SK-N-SH (cell line): Measurements from ENCODE around the gene FCAMR. TPM values are rescaled to one million over a fixed set of nuclear protein-coding genes. Genes with fewer than 3 reads are reported as not detected.

Experiments used
- CTCF ChIA-PET: fragments of 300-600, 350-600 bp; formaldehyde crosslinking; extraction: SDS; loops from one replicate; lab custom pipeline; 2021; lab: Yijun Ruan, JAX
- POLR2A ChIA-PET: fragments of 350-600 bp; sonication (Branson Sonifier 250); formaldehyde crosslinking; extraction: SDS; loops from one replicate; lab custom pipeline; 2020; ENCODE audit warnings: antibody characterized with exemption, inconsistent platforms; lab: Yijun Ruan, JAX
- DNase-seq: peaks from one replicate; pipeline ENCODE4 v3.0.0; 2012
- H2AFZ ChIP-seq: fragments of 200-600 bp; sonication (generic); 2 replicates; pipeline ENCODE4 v1.8.1; 2016; ENCODE audit warnings: antibody characterized with exemption, mild to moderate bottlenecking, low read depth
- H3F3A ChIP-seq: fragments of 200-600 bp; sonication (generic); replicated peaks from 2 replicates; pipeline ENCODE3; 2016; ENCODE audit warnings: antibody characterized with exemption, mild to moderate bottlenecking; ENCODE audit not compliant: insufficient read depth
- H3K27ac ChIP-seq, 2 experiments: fragments of 200-500 bp in 1 of 2; fragments of 200-600 bp in 1 of 2; sonication (Bioruptor generic) in 1 of 2; sonication (generic), shearing (Covaris generic) in 1 of 2; 2 replicates each; pipeline versions ENCODE4 v1.5.1 to v1.6.1; 2014 to 2016; ENCODE audit warnings: low read depth in 2 of 2, inconsistent platforms in 1 of 2, low read length in 1 of 2, mild to moderate bottlenecking in 1 of 2, mixed read lengths in 1 of 2
- H3K27me3 ChIP-seq: fragments of 200-600 bp; sonication (generic), shearing (Covaris generic); 2 replicates; pipeline ENCODE4 v1.6.1; 2016; ENCODE audit warnings: mixed run types; ENCODE audit not compliant: insufficient read depth
- H3K36me3 ChIP-seq, 2 experiments: fragments of 200-500 bp in 1 of 2; fragments of 200-600 bp in 1 of 2; sonication (Bioruptor generic) in 1 of 2; sonication (generic) in 1 of 2; replicated peaks in 1 of 2; 2 replicates each; pipeline versions ENCODE3 to v1.5.1; 2014 to 2016; ENCODE audit warnings: low read length in 1 of 2, mild to moderate bottlenecking in 1 of 2; ENCODE audit not compliant: insufficient read depth in 2 of 2, control insufficient read depth in 1 of 2
- H3K4me1 ChIP-seq, 2 experiments: fragments of 200-500 bp in 1 of 2; fragments of 200-600 bp in 1 of 2; sonication (Bioruptor generic) in 1 of 2; sonication (generic), shearing (Covaris generic) in 1 of 2; 2 replicates each; pipeline versions ENCODE4 v1.5.1 to v1.6.1; 2014 to 2016; ENCODE audit warnings: low read depth in 1 of 2, low read length in 1 of 2, mixed run types in 1 of 2; ENCODE audit not compliant: insufficient read depth in 2 of 2, control insufficient read depth in 1 of 2
- H3K4me2 ChIP-seq: fragments of 200-600 bp; sonication (generic), shearing (Covaris generic); 2 replicates; pipeline ENCODE4 v1.6.1; 2017; ENCODE audit warnings: mixed run types
- H3K4me3 ChIP-seq, 2 experiments: fragments of 200-500 bp in 1 of 2; fragments of 200-600 bp in 1 of 2; sonication (Bioruptor generic) in 1 of 2; sonication (generic), shearing (Covaris generic) in 1 of 2; 2 replicates each; pipeline versions ENCODE4 v1.5.1 to v1.8.1; 2014 to 2016; ENCODE audit warnings: low read depth in 2 of 2, inconsistent platforms in 1 of 2, low read length in 1 of 2, mild to moderate bottlenecking in 1 of 2, mixed read lengths in 1 of 2, moderate library complexity in 1 of 2
- H3K79me2 ChIP-seq: fragments of 200-600 bp; sonication (generic); 2 replicates; pipeline ENCODE4 v1.8.1; 2017; ENCODE audit warnings: mild to moderate bottlenecking; ENCODE audit not compliant: insufficient read depth
- H3K9ac ChIP-seq: fragments of 200-600 bp; sonication (generic); 2 replicates; pipeline ENCODE4 v1.6.1; 2017; ENCODE audit warnings: mixed run types
- H3K9me2 ChIP-seq: fragments of 200-600 bp; sonication (generic); 2 replicates; pipeline ENCODE4 v1.6.1; 2017; ENCODE audit warnings: mixed run types
- H3K9me3 ChIP-seq: fragments of 200-600 bp; sonication (generic); 2 replicates; pipeline ENCODE4 v1.6.1; 2017; ENCODE audit warnings: mixed run types, mild to moderate bottlenecking, moderate library complexity
- H4K20me1 ChIP-seq: fragments of 200-600 bp; sonication (generic); 2 replicates; pipeline ENCODE4 v1.6.1; 2017; ENCODE audit warnings: mild to moderate bottlenecking, mixed run types; ENCODE audit not compliant: insufficient read depth
- CHD2 ChIP-seq: fragments of 150-350 bp; IDR thresholded peaks from 2 replicates; pipeline ENCODE4 v1.6.1; 2018; ENCODE audit warnings: low read length; ENCODE audit not compliant: partially characterized antibody
- CTCF ChIP-seq: fragments of 200-600 bp; sonication (generic); IDR thresholded peaks from 2 replicates; pipeline ENCODE4 v1.6.1; 2017; ENCODE audit warnings: antibody characterized with exemption, mild to moderate bottlenecking, moderate library complexity
- FOSL2 ChIP-seq: IDR thresholded peaks from 2 replicates; pipeline ENCODE4 v1.4.0; 2012; ENCODE audit warnings: low read depth, mild to moderate bottlenecking, moderate library complexity, borderline replicate concordance
- FOXM1 ChIP-seq: IDR thresholded peaks from 2 replicates; pipeline ENCODE4 v1.4.0; 2012; ENCODE audit warnings: low read depth, mild to moderate bottlenecking
- GATA2 ChIP-seq: sonication (generic); formaldehyde crosslinking; IDR thresholded peaks from 2 replicates; pipeline ENCODE4 v1.5.0; 2020; ENCODE audit warnings: mild to moderate bottlenecking, missing genetic modification reagents
- IRF3 ChIP-seq: fragments of 150-350 bp; IDR thresholded peaks from 2 replicates; pipeline ENCODE4 v1.6.1; 2016; ENCODE audit warnings: mild to moderate bottlenecking, low read depth, low read length
- MXI1 ChIP-seq: IDR thresholded peaks from 2 replicates; pipeline ENCODE4 v1.6.1; 2012; ENCODE audit warnings: mild to moderate bottlenecking, low read depth, low read length, improper control_type of control experiment
- NFIC ChIP-seq: IDR thresholded peaks from 2 replicates; pipeline ENCODE4 v1.4.0; 2012; ENCODE audit warnings: borderline replicate concordance
- NRF1 ChIP-seq: IDR thresholded peaks from 2 replicates; pipeline ENCODE4 v1.6.1; 2012; ENCODE audit warnings: low read depth, mild to moderate bottlenecking, low read length
- RAD21 ChIP-seq: IDR thresholded peaks from 2 replicates; pipeline ENCODE4 v1.6.1; 2012; ENCODE audit warnings: mild to moderate bottlenecking, low read length
- REST ChIP-seq: IDR thresholded peaks from 2 replicates; pipeline ENCODE4 v1.6.1; 2012; ENCODE audit warnings: mild to moderate bottlenecking, low read depth, low read length, moderate library complexity
- RFX5 ChIP-seq: IDR thresholded peaks from 2 replicates; pipeline ENCODE4 v1.6.1; 2012; ENCODE audit warnings: mild to moderate bottlenecking, improper control_type of control experiment, low read length
- SMC3 ChIP-seq: IDR thresholded peaks from 2 replicates; pipeline ENCODE4 v1.6.1; 2012; ENCODE audit warnings: low read depth, low read length, improper control_type of control experiment
- TCF12 ChIP-seq: IDR thresholded peaks from 2 replicates; pipeline ENCODE4 v1.4.0; 2012
- TEAD4 ChIP-seq: IDR thresholded peaks from 2 replicates; pipeline ENCODE4 v1.4.0; 2012; ENCODE audit warnings: mild to moderate bottlenecking, borderline replicate concordance; ENCODE audit not compliant: insufficient read depth
- ZBTB33 ChIP-seq: IDR thresholded peaks from 2 replicates; pipeline ENCODE4 v1.4.0; 2012; ENCODE audit warnings: low read depth, borderline replicate concordance
- WGBS: methylation state at CpG from one replicate; pipeline ENCODE4 v1.1.6; 2017; ENCODE audit warnings: low lambda C conversion rate; 5-methylcytosine and 5-hydroxymethylcytosine counted together
- polyA plus RNA-seq, 3 experiments: library from polyadenylated mRNA; depleted of rRNA; stranded (reverse); fragments of >200 nt; gene quantifications; 2 replicates each; pipeline ENCODE4 v1.2.3, GENCODE V29; 2012

Gene FCAMR
- polyA plus RNA-seq, 1 of the 3 experiments (the other 2 are of a cell fraction) = not detected

GRCh38 chr1:206952171-206952570, 18.1 kb downstream of the FCAMR start:
- Histone ChIP-seq H3K27ac (no peak overlapping the region), H2AFZ (no peak overlapping the region), H3K27me3 (peaks cover 13% of the 10 kb centered on the region; the same call in 1 of the 2 replicates), H3K9ac (no peak overlapping the region), H3K4me1 (no peaks in the 10 kb centered on the region), H3K9me3 (no peaks in the 10 kb centered on the region), H3K4me3 (no peak overlapping the region), H3K4me2 (no peak overlapping the region), H3K9me2 (no peaks in the 10 kb centered on the region), H3F3A (no peaks in the 10 kb centered on the region), H4K20me1 (no peaks in the 10 kb centered on the region), H3K36me3 (no peaks in the 10 kb centered on the region), H3K79me2 (no peaks in the 10 kb centered on the region)
- POLR2A ChIA-PET = no interaction called here
- DNase-seq = no peak
- TF ChIP-seq IRF3 = no peak
- TF ChIP-seq NFIC = no peak
- TF ChIP-seq GATA2 (CRISPR knock-in tag) = no peak
- 43% methylated on average over 4 of the region's 4 CpGs for WGBS
- CTCF ChIA-PET = interaction anchor here (0.9 to 1.6 kb wide), 5 partner anchors 19 to 218 kb away, joined by 3 to 5 read pairs (median 4); no protein-coding TSS in a partner anchor

GRCh38 chr1:206951318-206952100, 18.8 kb downstream of the FCAMR start:
- H3K9me3 ChIP-seq = no peaks in the 10 kb centered on the region
- H3K36me3 ChIP-seq = no peaks in the 10 kb centered on the region
- no peak for DNase-seq
- no peaks in the 10 kb centered on the region for H4K20me1 ChIP-seq
- H3K79me2 ChIP-seq = no peaks in the 10 kb centered on the region
- no peak overlapping the region for H3K27ac ChIP-seq
- ChIA-PET POLR2A (no interaction called here), CTCF (interaction anchor here (0.9 to 1.6 kb wide), 5 partner anchors 18 to 39 kb away, joined by 3 to 5 read pairs (median 4); no protein-coding TSS in a partner anchor)
- H3K4me3 ChIP-seq = no peak overlapping the region
- peaks cover 20% of the 10 kb centered on the region; the same call in 1 of the 2 replicates for H3K27me3 ChIP-seq
- no peaks in the 10 kb centered on the region for H3K9me2 ChIP-seq
- no peak overlapping the region for H3K4me2 ChIP-seq
- H3K9ac ChIP-seq = no peak overlapping the region
- H2AFZ ChIP-seq = no peak overlapping the region
- H3K4me1 ChIP-seq = no peaks in the 10 kb centered on the region
- 60% methylated on average over 4 of the region's 4 CpGs for WGBS
- H3F3A ChIP-seq = no peaks in the 10 kb centered on the region
- TF ChIP-seq RAD21 (no peak), SMC3 (no peak), TCF12 (no peak), CTCF (no peak), REST (no peak), NFIC (no peak), ZBTB33 (no peak), CHD2 (no peak), FOXM1 (no peak), NRF1 (no peak), RFX5 (no peak), FOSL2 (no peak), MXI1 (no peak), TEAD4 (no peak), IRF3 (no peak)
